Activated CD4-positive, alpha-beta memory T cell treated with anti-CD3 and anti-CD28 coated beads, Interleukin-2, amount 10 ng/mL, durations not matched to agents 7 days and 5 days (primary cell): ENCODE data around the gene KRTAP5-2. TPM values are rescaled to one million over a fixed set of nuclear protein-coding genes. Genes with fewer than 3 reads are reported as not detected.
"Not testable (repeated sequence)": the region's sequence is repeated elsewhere in the genome, so short reads cannot be mapped to it uniquely, and the experiment has no call there.

ENCODE experiments used
- CTCF ChIA-PET: fragments of 350-600 bp; sonication (Branson Sonifier 250); formaldehyde crosslinking; loops from one replicate; lab custom pipeline; 2021; ENCODE audit warnings: antibody characterized with exemption, inconsistent platforms; lab: Charles Lee
- POLR2A ChIA-PET: fragments of 350-600 bp; sonication (Branson Sonifier 250); formaldehyde crosslinking; loops from one replicate; lab custom pipeline; 2021; ENCODE audit warnings: antibody characterized with exemption; lab: Charles Lee
- DNase-seq: peaks from one replicate; pipeline ENCODE4 v3.0.0-alpha.2; 2020
- H3K27ac Mint-ChIP-seq: one replicate; pipeline ENCODE4 v1.8.0; 2021; ENCODE audit warnings: mild to moderate bottlenecking, mixed read lengths
- H3K27me3 Mint-ChIP-seq: one replicate; pipeline ENCODE4 v1.8.0; 2021; ENCODE audit warnings: mixed read lengths
- H3K36me3 Mint-ChIP-seq: one replicate; pipeline ENCODE4 v1.8.0; 2021; ENCODE audit warnings: low read depth, mixed read lengths
- H3K4me1 Mint-ChIP-seq: one replicate; pipeline ENCODE4 v1.8.0; 2021; ENCODE audit warnings: mixed read lengths
- H3K4me3 Mint-ChIP-seq: one replicate; pipeline ENCODE4 v1.8.0; 2021; ENCODE audit warnings: mild to moderate bottlenecking, mixed read lengths
- H3K9me3 Mint-ChIP-seq: one replicate; pipeline ENCODE4 v1.8.0; 2021; ENCODE audit warnings: mixed read lengths
- total RNA-seq, 2 experiments: library from RNA; stranded (reverse); gene quantifications; one replicate each; pipeline ENCODE4 v1.2.3, GENCODE V29; 2021

KRTAP5-2 gene
- total RNA-seq, 2 experiments from 2014 or later, result not detected

DNA sequence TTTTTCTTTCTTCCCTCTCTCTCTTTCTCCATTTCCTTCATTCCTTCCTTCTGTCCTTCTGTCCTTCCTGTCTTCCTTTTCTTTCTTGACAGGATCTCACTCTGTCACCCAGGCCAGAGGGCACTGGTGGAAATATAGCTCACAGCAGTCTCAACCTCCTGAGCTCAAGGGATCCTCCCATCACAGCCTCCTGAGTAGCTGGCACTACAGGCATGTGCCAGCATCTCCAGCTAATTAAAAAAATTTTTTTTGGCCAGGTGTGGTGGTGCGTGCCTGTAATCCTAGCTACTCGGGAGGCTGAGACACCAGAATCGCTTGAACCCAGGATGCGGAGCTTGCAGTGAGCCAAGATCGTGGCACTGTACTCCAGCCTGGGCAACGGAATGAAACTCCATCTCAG is 21.3 kb downstream of the KRTAP5-2 start:
- CTCF ChIA-PET, result interaction anchor here (0.5 to 7.4 kb wide), 7 partner anchors 9 to 721 kb away, joined by 3 to 68 read pairs (median 4); no protein-coding TSS in a partner anchor
- peaks cover 5% of the 10 kb centered on the region for H3K9me3 Mint-ChIP-seq
- no peak for DNase-seq
- no peaks in the 10 kb centered on the region for H3K36me3 Mint-ChIP-seq
- POLR2A ChIA-PET, result interaction anchor here (3.4 kb wide), 1 partner anchor 12 kb away, joined by 12 read pairs; no protein-coding TSS in a partner anchor
- H3K4me3 Mint-ChIP-seq, result no peak overlapping the region
- peaks cover 23% of the 10 kb centered on the region for H3K27me3 Mint-ChIP-seq
- peaks cover 8% of the 10 kb centered on the region for H3K4me1 Mint-ChIP-seq
- no peak overlapping the region for H3K27ac Mint-ChIP-seq

DNA sequence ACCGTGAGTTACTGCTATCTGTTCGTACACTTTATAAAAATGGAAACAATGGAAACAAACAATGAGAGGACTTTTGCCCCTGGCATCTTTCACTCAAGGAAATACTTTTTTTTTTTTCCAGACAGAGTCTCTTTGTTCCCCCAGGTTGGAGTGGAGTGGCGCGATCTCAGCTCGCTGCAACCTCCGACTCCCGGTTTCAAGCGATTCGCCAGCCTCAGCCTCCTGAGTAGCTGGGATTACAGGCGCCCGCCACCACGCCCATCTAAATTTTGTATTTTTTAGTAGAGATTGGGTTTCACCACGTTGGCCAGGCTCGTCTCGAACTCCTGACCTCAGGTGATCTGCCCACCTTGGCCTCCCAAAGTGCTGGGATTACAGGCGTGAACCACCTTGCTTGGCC is 22.3 kb downstream of the KRTAP5-2 start:
- H3K4me1 Mint-ChIP-seq, result not testable (repeated sequence)

DNA sequence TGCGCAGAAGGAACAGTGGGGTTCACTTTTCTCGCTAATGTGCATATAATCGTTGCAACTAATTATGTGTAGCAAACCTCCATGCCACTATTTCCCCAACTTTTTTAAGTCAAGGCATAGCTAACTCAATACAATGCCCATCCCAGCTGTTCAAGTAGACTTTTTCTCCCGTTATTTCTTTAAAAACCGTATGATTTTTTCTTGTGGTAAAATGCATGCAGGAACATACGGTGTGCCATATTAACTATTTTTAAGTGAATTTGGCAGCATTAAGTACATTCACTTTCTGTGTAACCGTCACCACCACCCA is 23.2 kb downstream of the KRTAP5-2 start:
- DNase-seq, result no peak
- CTCF ChIA-PET, result interaction anchor here (0.8 to 7.4 kb wide), 25 partner anchors 8 to 371 kb away, joined by 3 to 68 read pairs (median 4); partner anchors contain the start of gene KRTAP5-2
- H3K36me3 Mint-ChIP-seq, result no peaks in the 10 kb centered on the region
- H3K27me3 Mint-ChIP-seq, result peaks cover 30% of the 10 kb centered on the region
- POLR2A ChIA-PET, result interaction anchor here (0.6 to 1.4 kb wide), 5 partner anchors 10 to 30 kb away, joined by 3 to 7 read pairs (median 4); partner anchors contain the start of gene KRTAP5-1
- H3K9me3 Mint-ChIP-seq, result peaks cover 5% of the 10 kb centered on the region
- H3K27ac Mint-ChIP-seq, result no peak overlapping the region
- H3K4me3 Mint-ChIP-seq, result peak overlapping the region; percentile 7
- H3K4me1 Mint-ChIP-seq, result peaks cover 11% of the 10 kb centered on the region

More for the DNA sequence above, 22.3 kb downstream of the KRTAP5-2 start:
- not testable (repeated sequence) for H3K27ac Mint-ChIP-seq, H3K4me3 Mint-ChIP-seq, DNase-seq, H3K36me3 Mint-ChIP-seq, H3K9me3 Mint-ChIP-seq
- POLR2A ChIA-PET, result interaction anchor here (1.0 kb wide), 1 partner anchor 29 kb away, joined by 6 read pairs; no protein-coding TSS in a partner anchor
- CTCF ChIA-PET, result interaction anchor here (1.0 to 7.4 kb wide), 6 partner anchors 13 to 372 kb away, joined by 3 to 68 read pairs (median 7); no protein-coding TSS in a partner anchor
- peaks cover 25% of the 10 kb centered on the region for H3K27me3 Mint-ChIP-seq

GRCh38 chr11:1574238-1574932 is 23.7 kb downstream of the KRTAP5-2 start:
- Mint-ChIP-seq H3K27me3 (peaks cover 33% of the 10 kb centered on the region), H3K36me3 (no peaks in the 10 kb centered on the region), H3K4me1 (peaks cover 11% of the 10 kb centered on the region), H3K4me3 (peak overlapping the region; percentile 49), H3K27ac (no peak overlapping the region), H3K9me3 (peaks cover 5% of the 10 kb centered on the region)
- peak; percentile 60 for DNase-seq
- CTCF ChIA-PET, result interaction anchor here (0.8 to 7.4 kb wide), 26 partner anchors 8 to 371 kb away, joined by 3 to 68 read pairs (median 4); partner anchors contain the start of gene KRTAP5-2
- POLR2A ChIA-PET, result interaction anchor here (0.6 to 1.4 kb wide), 5 partner anchors 10 to 31 kb away, joined by 3 to 7 read pairs (median 4); partner anchors contain the start of gene KRTAP5-1

GRCh38 chr11:1573903-1574237 is 24.2 kb downstream of the KRTAP5-2 start:
- peaks cover 5% of the 10 kb centered on the region for H3K9me3 Mint-ChIP-seq
- POLR2A ChIA-PET, result interaction anchor here (0.8 to 1.4 kb wide), 4 partner anchors 9 to 20 kb away, joined by 3 to 4 read pairs (median 3); partner anchors contain the start of gene KRTAP5-1
- DNase-seq, result peak; percentile 25
- CTCF ChIA-PET, result interaction anchor here (1.3 to 7.4 kb wide), 4 partner anchors 8 to 27 kb away, joined by 3 to 68 read pairs (median 24); partner anchors contain the start of gene KRTAP5-2
- peaks cover 35% of the 10 kb centered on the region for H3K27me3 Mint-ChIP-seq
- peaks cover 11% of the 10 kb centered on the region for H3K4me1 Mint-ChIP-seq
- no peaks in the 10 kb centered on the region for H3K36me3 Mint-ChIP-seq
- no peak overlapping the region for H3K27ac Mint-ChIP-seq
- peak overlapping the region; percentile 37 for H3K4me3 Mint-ChIP-seq

DNA sequence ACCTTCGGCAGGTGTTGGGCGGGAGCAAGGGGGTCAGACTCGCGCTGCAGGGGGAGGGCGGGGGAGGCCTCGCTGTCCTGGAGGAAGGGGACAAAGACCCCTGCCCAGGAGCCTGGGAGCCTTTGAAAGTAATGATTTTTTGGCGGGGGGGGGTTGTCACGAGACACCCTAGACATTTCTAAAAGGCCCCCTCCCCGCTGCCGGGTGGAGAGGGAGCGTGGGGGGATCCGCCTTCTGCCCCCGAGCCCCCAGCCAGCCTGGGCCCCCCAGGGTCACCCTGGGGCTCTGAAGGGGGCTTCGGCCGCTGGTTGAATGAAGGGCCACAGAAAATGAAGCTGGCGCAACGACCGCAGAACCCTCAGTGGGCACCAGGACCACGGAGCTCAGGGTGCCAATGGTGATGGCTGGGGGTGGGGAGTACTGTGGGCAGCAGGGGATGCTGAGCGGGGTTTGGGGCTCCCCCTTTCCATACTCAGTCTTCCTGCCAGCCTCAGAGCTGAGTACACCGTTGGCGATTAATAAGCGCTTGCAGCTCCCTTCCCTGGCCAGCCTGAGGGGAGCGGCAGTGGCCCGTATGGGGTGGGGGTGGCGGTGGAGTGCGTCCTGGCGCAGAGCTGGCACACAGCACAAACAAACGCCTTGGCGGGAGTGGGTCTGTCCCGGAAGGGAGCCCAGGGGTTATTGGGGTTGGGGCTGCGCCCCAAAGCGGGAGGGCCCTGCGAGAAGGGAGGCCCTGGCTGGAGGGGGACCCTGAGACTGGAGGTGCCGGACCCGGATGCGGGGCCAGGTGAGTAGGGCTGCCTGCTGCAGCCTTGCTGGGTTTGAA is 24.8 kb downstream of the KRTAP5-2 start:
- ChIA-PET CTCF (interaction anchor here (0.5 to 7.4 kb wide), 4 partner anchors 9 to 646 kb away, joined by 3 to 68 read pairs (median 24); no protein-coding TSS in a partner anchor), POLR2A (interaction anchor here (0.8 to 1.1 kb wide), 3 partner anchors 9 to 20 kb away, joined by 3 to 4 read pairs (median 3); no protein-coding TSS in a partner anchor)
- H3K9me3 Mint-ChIP-seq, result peaks cover 3% of the 10 kb centered on the region

GRCh38 chr11:1572197-1573076 is 25.7 kb downstream of the KRTAP5-2 start, which contains the start of gene DUSP8:
Gene DUSP8 (minus strand): TSS chr11:1572271. CDS start chr11:1565826, 6,445 bp downstream.
- DNase-seq, result peak; percentile 92
- peaks cover 11% of the 10 kb centered on the region for H3K4me1 Mint-ChIP-seq
- peaks cover 35% of the 10 kb centered on the region for H3K27me3 Mint-ChIP-seq
- POLR2A ChIA-PET, result interaction anchor here (1.1 kb wide), 1 partner anchor 17 kb away, joined by 3 read pairs; no protein-coding TSS in a partner anchor
- CTCF ChIA-PET, result interaction anchor here (0.7 to 5.1 kb wide), 2 partner anchors 25 to 26 kb away, joined by 6 to 44 read pairs; no protein-coding TSS in a partner anchor
- no peak within 1 kb of the TSS for H3K27ac Mint-ChIP-seq
- H3K9me3 Mint-ChIP-seq, result no peaks in the 10 kb centered on the region
- H3K36me3 Mint-ChIP-seq, result no peaks in the 10 kb centered on the region
- H3K4me3 Mint-ChIP-seq, result peak within 1 kb of the TSS; percentile 30

More for the DNA sequence above, 24.8 kb downstream of the KRTAP5-2 start:
- H3K27ac Mint-ChIP-seq, result no peak overlapping the region
- no peaks in the 10 kb centered on the region for H3K36me3 Mint-ChIP-seq
- peaks cover 35% of the 10 kb centered on the region for H3K27me3 Mint-ChIP-seq
- H3K4me3 Mint-ChIP-seq, result peak overlapping the region; percentile 37
- peaks cover 11% of the 10 kb centered on the region for H3K4me1 Mint-ChIP-seq
- no peak for DNase-seq

- Mint-ChIP-seq H3K4me1 (peaks cover 11% of the 10 kb centered on the region), H3K27me3 (peaks cover 35% of the 10 kb centered on the region), H3K9me3 (no peaks in the 10 kb centered on the region), H3K4me3 (no peak overlapping the region), H3K27ac (no peak overlapping the region), H3K36me3 (no peaks in the 10 kb centered on the region)
- CTCF ChIA-PET, result no interaction called here
- DNase-seq, result no peak
- POLR2A ChIA-PET, result no interaction called here
Measured at GRCh38 chr11:1571760-1572196, 26.3 kb downstream of the KRTAP5-2 start.

DNA sequence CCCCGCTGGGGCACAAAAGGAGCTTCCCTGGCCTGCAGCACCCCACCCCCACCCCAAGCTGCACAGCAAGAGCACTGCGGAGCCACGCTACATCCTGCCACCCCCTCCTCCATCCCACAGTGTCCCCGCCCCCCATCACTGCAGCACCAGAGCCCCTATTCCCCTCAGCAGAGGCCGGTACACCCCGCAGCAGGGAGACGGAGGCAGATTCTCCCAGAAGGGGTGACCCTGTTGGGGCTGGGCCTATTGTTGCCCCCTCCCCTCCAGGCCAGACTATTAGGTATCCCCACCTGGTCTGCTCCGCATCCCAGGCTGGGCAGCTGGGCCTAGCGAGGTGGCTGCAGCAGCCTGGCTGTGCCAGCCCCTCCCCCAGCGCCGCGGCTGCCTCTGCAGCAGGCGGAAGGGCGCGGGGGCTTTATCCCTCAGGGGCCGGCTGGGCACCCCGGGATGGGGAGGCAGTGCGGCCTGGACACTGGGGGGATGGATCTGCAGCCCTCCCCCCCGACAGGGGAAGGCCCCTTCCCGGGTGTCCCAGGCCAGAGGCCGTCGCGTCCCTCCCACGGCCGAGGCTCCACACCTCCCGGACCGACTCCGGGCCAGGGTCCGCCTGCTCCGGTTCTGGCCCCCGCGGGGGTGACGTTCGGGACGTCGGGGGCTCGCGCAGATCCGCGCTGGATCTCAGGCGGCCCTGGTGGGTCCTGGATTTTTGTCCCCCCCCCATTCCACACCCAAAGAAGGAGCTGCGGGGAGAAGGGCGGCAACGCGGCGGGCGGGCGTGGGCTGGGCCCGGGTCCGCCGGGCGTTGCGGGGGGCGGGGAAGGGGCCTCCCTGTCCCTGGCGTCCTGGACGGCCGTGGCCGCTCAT is 27.0 kb downstream of the KRTAP5-2 start:
- peak overlapping the region; percentile 53 for H3K4me3 Mint-ChIP-seq
- H3K27ac Mint-ChIP-seq, result no peak overlapping the region
- peaks cover 31% of the 10 kb centered on the region for H3K27me3 Mint-ChIP-seq
- CTCF ChIA-PET, result no interaction called here
- no peak for DNase-seq
- no peaks in the 10 kb centered on the region for H3K36me3 Mint-ChIP-seq
- no peaks in the 10 kb centered on the region for H3K9me3 Mint-ChIP-seq
- H3K4me1 Mint-ChIP-seq, result peaks cover 11% of the 10 kb centered on the region
- POLR2A ChIA-PET, result no interaction called here

GRCh38 chr11:1570531-1570895 is 27.6 kb downstream of the KRTAP5-2 start:
- H3K27me3 Mint-ChIP-seq, result peaks cover 29% of the 10 kb centered on the region
- CTCF ChIA-PET, result no interaction called here
- H3K36me3 Mint-ChIP-seq, result no peaks in the 10 kb centered on the region
- H3K9me3 Mint-ChIP-seq, result no peaks in the 10 kb centered on the region
- H3K4me3 Mint-ChIP-seq, result peak overlapping the region; percentile 53
- POLR2A ChIA-PET, result no interaction called here
- no peak overlapping the region for H3K27ac Mint-ChIP-seq
- DNase-seq, result no peak
- peaks cover 11% of the 10 kb centered on the region for H3K4me1 Mint-ChIP-seq

- H3K4me3 Mint-ChIP-seq, result peak overlapping the region; percentile 7
- no peak for DNase-seq
- CTCF ChIA-PET, result interaction anchor here (1.0 to 1.4 kb wide), 3 partner anchors 17 to 25 kb away, joined by 3 to 5 read pairs (median 3); no protein-coding TSS in a partner anchor
- peaks cover 10% of the 10 kb centered on the region for H3K4me1 Mint-ChIP-seq
- no peaks in the 10 kb centered on the region for H3K36me3 Mint-ChIP-seq
- no peak overlapping the region for H3K27ac Mint-ChIP-seq
- peaks cover 24% of the 10 kb centered on the region for H3K27me3 Mint-ChIP-seq
- no peaks in the 10 kb centered on the region for H3K9me3 Mint-ChIP-seq
- POLR2A ChIA-PET, result no interaction called here
Measured at GRCh38 chr11:1570001-1570453, 28.1 kb downstream of the KRTAP5-2 start.
